Measurements from ENCODE around the gene SHC3.

DNA sequence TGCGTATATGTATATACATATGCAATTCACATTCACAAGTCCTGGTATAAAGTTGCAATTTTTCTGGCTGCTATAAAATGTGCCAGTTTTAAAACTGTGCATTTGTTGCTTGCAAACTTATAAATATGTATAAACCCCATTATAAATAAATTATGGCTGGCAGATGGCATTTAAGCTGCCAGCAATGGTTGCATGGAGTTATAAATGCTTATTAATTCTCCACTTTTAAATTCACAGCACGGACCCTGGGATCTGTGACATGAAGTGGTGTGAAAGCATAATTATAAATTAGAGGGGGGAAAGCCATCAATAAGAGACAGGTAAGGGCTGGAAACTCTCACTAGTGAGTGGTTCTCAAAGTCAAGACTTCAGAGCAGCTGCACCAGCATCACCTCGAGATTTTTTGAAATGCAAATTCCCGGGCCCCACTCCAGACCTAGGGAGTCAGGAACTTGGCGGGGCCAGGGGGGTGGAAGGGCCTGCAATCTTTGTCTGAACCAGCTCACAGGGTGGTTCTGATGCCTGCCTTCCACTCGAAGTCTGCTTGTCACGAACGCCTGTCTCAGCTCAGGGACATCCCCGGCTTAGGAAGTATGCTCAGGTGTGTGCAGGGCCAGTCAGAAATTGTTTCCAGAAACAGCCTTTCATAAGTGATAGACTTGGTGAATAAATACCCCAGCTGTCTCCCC is 170.4 kb downstream of the SHC3 start:
- TF ChIP-seq GATA2 (IDR thresholded peaks at IDR 0.05; ENCODE audit: low read depth, low read length) (no peak), GATA3 (IDR thresholded peaks at IDR 0.05; ENCODE audit: low read depth, low read length) (no peak)
